Fibroblast of gingiva (primary cell): ENCODE data around the gene LRRN1.
"Not testable (repeated sequence)": the region's sequence is repeated elsewhere in the genome, so short reads cannot be mapped to it uniquely, and the experiment has no call there.

ENCODE experiments used
- DNase-seq: peaks from one replicate; pipeline ENCODE4 v3.0.0-alpha.2; 2011; ENCODE audit warnings: low read depth

Gene LRRN1

DNA sequence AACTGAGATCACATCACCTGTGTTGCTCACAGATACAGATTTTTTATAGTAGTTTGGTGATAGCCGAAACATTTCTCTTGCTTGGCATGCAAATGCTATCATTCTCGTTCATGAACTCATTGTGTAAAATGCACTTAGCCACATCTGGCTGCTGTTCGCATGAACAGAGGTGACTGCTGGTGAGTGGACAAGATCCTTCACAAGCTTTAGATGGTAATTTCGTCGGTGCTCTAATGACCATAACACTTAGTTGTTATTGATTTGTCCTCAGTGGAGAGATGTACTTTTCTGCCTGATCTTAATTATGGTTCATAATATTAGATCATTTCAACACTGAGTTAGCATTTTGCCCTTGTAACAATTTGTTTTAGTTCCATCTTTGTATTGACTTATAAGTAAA, 13.8 kb downstream of the LRRN1 start:
- DNase-seq = no peak

DNA sequence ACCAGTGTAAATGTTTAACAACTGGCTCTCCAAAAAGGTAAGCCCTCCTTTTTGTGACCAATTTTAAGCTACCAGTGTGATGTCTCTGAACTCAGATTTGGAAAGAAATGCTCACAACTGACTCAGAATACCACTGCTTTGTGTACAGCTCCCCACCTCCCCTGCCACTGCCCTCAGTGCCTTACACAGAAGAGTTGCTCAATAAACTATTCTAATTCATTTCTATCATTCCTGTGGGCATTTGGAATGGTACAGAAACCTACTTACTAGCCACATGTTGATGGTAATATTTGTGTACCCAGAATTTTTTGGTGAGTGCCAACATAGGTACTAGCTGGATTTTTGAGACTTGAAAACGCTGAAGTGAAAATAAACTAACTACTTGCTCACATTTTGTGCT, 16.0 kb downstream of the LRRN1 start:
- DNase-seq = no peak

DNA sequence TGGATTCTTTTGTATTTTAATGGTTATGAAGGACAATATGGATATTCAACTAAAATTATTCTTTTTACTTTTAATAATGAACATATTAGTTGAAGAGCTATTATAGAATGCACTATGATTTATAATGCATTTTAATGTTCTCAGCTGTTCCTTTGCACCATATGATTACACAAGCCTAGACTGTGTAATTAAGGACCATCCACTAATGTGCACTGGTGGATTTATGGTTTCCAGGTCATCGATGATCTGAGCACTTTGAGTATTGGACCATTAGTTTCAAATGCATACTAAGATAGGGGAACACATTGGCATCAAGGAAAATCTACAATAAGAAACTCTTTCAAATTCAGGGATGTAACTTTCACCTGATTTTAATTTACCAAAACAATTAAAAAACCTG, 16.8 kb downstream of the LRRN1 start:
- DNase-seq = no peak

DNA sequence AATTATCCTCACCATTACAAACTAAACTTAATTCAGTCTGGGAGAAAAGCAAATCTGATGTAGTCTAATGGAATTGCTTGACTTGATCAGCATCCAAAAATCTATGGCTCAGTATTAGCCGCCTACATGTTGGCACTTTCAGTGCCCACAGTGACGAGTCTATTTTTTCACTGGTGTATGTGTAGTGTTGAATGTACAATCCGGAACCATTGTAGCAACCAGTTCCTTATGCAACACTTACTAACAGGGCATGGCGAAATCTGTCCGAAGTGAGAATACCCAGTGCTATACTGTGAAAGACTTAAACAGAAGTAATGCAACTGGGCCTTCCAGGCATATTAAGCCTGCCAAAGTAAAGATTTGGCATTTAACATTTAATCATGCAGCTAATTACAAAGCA, 18.6 kb downstream of the LRRN1 start:
- no peak for DNase-seq

DNA sequence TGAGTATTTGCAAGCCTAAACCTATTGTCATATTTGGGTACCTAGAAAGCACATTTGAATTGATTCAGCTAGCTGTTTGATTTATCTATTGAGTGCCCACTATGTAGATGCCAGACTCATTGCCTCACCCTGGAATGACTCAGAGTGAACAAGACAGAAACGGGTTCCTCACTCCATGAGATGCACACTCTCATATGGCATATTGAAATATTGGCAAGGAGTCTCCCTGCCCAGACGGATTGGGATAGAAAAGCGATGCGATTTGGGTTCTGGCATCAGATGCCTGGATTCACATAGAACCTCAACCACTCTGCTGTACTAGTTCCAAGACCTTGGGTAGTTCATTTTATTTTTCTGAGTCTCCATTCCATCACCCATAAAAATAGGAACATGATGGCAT, 22.5 kb downstream of the LRRN1 start:
- DNase-seq = no peak

DNA sequence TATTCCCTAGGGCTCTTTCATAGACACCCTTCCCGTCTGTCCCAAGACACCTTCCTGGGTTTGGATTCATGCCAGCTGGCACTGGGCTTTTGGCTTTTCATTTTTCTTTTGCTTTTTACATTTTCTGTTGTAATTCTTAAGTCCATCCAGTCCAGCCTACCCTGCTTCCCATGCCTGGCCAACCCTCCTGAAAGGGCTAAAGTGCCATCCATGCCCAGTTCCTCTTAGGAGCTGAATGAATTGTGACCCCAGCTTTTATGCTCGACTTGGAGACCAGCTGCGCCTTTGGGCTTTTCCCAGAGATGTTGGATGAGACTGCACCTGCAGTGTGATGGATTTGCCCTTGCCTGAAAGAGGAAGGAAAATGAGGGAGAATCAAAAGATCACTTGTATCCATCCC, 25.8 kb downstream of the LRRN1 start:
- no peak for DNase-seq

DNA sequence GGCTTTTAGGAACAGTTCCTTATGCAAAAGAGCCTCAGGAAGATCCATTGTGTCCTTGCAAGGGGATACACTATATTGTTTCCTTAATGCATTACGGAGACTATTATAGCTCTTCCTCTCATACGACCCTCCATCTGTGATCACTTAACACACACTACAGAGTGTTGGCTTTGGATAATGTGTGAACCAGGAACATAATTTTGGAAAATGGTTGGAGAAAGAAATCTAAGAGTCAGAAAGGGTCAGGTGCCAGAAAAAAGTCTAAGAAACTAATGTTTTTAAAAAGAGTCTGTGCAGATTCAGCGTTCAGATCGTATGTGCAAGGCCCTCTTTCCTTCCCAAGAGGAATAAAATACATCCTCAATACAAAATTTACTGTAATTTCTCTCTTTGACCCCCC, 27.3 kb downstream of the LRRN1 start:
- no peak for DNase-seq

DNA sequence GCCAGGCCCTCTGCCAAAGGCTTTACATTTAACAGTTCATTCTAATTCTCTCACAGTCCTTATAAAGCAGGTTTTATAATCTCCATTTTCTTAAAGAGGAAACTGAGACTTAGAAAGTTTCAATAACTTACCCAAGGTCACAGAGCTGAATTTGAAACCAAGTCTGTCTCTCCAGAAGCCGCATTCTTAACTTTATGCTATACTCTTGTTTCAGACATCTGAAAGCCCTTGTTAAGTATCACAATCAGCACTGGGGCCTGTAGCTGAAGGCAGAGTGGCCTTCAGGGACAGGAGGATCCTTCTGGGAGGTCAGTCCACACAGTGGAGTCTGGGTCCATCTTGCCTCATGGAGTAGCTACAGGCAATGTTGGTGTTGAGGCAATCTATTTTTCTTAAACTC, 27.9 kb downstream of the LRRN1 start:
- DNase-seq = no peak

DNA sequence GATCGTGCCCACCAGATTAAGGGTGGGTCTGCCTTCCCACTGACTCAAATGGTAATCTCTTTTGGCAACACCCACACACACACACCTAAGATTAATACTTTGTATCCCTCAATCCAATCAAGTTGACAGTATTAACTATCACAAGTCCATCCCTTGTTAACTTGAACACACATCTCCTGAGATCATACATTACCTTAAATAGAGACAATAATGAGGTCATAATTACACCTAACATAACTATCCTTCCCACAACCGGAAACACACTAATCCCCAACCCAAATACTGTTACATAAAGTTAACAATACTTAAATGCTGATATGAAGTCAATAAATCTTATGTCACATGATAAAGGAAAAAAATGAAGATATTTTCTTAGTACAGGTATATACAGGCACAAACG, 29.2 kb downstream of the LRRN1 start:
- DNase-seq = not testable (repeated sequence)

DNA sequence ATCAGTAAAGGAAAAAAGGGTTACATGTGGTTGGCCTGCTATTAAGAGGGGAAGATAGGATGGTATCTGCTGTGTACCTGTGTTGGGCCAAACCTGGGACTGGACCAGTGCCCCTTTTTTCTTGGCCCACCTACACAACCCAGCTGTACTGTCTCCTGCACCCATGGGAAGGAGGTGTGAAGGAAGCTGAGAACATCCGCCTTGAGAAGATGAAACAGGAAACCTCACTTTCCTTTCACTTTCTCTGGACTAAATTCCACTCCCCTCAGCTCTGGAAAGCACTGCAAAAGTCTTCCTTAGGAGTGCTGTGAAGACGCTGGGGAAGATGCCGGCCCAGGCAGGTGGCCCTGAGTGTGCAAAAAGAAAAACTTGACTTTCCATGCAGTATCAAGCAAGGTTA, 37.6 kb downstream of the LRRN1 start:
- no peak for DNase-seq

DNA sequence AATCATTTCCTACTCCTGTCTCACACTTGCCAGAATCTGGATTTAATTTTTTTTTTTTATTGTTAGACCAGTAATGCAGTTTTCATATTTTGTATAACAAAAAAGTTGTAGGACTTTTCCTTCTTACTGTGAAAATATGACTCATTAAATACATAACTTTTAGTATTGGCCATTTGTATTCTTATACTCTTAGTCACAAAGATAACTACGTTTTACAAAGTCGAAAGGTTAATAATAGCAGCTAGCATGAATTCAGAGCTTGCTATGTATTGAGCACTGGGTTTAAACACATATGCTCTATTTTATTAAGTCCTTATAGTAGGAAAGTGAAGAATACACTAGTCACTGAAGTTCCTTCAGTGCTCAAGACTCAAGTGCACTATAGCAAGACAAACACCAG, 43.1 kb downstream of the LRRN1 start:
- DNase-seq = no peak

DNA sequence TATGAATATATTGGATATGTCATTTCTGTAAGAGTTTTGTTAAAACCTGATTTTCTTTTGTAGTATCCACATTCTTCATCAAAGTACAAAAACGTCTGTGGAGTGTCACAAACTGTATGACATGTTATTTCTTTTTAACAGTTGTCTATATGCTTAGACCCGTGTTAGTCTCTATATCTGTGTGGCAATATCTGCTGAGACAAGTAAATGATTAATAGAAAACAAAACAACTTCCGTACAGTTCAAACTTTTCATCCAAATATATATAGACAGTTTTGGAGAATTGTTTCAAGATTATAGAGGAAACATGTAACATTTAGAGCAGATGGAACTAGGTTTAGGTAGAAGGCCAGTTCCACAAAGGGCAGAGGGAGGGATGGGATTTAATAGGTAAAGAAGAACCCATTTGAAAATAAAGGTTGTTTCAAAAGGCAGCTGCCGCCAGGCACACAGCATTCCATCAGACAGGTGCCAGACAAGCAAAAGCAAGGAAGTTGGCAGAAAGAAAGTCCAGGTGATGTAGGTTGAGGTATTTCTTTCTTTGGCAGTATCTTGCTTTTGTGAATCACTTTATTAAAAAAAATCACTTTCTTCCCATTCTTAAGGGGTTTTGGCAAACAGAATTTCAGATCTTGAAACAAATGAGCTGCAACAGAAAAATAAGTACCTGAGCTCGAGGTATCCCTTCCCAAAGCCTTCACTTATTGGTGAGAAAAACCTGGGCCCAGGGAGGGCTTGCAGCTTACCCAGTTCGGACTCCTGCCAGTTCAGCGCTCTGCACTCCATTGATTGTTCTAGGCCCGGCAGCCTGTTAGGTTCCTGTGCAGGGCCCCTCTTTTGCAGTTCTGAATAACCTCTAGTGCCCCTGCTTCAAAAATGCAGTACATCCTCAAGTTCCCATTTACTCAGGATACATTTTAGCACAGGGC, 49.0 kb downstream of the LRRN1 start:
- no peak for DNase-seq

DNA sequence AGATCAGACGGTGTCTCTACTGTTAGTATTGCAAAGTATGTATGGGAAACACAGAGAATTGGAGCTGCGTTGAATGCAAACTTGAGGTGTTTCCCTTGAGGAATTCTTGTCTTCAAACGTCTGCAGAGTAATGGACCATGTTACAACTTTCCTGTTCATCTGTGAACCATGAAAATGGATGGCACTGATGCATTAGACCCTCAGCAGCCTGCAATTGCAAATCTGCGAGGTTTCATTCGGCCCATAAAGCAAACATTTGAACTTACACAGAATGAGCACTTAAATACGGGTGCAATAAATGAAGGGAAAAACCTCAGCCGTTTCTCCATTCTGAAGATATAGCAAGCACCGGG, 49.7 kb downstream of the LRRN1 start:
- DNase-seq = no peak

DNA sequence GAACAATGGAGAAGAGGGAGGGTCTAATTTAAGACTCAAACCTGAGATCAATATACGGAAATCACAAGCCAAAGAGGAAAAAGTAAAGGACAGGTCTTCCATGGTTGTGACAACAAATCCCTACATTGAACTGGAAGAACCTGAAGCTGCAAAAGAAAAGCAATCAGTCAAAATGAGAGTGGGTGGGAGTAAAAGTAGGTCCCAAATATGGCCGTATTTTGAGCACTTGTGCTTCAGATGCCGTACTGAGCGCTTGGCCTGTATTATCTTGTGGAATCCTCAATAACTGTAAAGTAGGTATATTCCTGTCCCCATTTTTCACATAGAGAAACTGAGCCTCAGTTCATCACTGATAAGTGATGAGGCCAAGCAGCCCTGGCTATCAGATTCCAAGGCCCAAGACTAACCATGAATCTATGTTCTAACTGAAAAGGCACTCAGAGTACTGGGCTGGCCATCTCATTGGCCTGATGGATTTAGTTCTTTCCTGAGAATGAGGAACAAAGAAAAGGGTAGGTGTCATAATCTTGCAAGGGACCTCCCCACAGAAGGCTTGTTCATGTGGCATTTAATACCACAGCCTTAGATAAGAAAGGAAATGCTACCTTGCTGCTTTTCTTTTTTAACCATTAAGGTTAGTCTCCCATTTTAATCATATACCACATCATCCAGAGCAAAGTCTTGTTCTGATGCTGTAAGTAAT, 52.5 kb downstream of the LRRN1 start:
- DNase-seq = no peak

DNA sequence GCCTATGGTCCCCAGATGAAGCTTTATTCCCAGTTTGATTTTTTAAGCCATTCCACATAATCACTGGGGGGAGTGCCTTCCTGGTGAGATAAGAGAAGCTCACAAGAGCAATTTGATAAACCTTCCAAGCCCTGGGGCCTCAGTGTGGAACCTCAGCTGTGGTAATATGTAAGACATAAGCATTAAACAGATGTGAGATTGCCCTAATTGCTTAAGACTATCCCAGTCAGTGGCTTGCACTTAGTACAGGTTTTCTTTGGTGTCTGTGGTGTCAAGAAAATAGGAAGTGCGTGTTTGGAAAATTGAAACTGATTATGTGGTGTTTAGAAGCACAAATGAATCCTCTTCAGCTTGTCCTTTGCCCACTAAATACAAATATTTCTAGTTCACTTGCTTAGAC, 54.3 kb downstream of the LRRN1 start:
- no peak for DNase-seq

DNA sequence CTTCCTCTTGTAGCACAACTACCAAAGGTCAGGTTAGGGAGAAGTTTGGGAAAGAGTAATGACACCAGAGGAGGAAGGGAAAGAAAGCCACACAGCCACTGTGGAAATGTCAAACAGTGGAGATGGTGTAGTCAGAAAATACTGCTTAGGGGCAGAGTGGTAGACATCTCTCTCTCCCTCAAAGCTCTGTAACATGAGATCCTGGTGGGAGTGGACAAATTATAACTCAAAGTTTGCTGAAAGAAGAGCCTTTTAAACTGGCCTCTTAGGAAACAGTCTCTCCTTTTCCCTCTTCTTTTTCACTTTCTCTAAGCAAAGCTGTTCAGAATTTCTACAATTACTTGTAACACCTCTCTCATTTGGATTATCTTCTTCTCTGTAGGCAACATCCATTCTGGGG, 55.8 kb downstream of the LRRN1 start:
- DNase-seq = no peak

DNA sequence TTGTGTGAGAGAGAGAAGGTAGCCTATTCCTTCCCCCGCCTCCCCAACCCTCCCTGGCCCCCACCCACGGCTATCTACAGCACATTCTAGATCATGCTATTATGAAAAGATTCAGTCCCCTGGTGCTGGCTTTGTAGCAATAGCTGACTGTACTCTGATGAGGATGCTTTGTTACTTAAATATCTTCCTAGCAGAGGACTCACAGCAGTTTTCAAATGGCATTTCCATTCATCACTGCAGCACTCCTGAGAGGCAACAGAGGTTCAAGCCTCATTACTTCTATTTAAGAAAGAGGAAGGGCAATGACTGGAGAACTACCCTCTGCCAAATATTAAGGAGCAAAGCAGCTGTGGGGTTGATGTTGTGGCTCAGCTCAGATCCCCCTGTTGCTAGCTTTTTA, 61.0 kb downstream of the LRRN1 start:
- no peak for DNase-seq

DNA sequence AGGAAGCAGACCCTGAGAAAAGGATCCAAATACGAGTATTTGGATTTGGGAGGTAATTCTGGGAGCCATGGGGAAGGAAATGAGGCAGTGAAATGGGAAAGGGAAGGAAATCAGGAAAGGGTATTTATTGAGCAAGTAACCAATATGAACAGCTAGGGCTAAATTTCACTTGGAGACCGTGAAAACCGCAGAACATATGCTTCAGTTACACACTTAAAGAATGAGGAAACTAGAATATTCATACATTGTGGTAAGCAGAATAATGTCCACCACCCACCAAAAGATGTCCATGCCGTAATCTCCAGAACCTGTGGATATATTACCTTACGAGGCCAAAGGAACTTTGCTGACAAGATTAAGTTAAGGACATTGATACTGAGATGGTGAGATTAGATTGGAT, 63.3 kb downstream of the LRRN1 start:
- DNase-seq = no peak

DNA sequence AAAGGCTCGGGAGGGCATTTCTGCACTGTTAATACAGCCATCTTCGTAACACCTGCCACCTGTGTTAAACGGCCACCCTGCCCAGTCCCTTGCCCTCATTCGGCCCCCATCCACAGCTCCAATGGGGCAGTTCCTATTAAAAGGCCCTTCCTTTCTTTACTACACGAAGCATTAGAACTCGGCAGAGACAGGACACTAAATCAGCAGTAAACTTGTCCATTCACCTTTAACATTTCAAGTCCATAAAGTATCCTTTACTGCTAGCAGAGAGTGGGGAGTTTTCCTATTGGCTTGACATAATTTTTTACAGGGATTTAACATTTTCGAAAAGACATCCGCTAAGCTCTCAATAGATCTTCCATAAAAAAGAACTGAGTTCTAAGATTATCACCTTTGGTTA, 76.3 kb downstream of the LRRN1 start:
- no peak for DNase-seq

DNA sequence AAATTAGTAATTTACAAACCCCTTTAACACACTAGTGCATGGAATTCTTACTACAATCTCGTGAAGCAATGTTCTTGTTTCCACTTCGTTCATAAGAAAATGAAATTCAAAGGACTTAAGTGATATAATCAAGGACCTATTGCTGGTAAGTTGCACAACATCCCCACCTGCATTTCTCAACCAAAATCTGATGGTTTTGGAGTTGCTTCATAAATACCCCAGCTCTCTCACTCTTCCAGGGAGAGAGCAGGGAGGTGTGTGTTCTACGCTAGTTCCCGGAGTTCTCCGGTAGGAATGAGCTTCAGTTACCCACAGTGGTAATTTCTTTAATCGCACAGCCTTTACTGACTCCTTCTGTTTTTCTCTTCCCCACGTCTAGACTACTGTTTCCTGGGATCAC, 81.8 kb downstream of the LRRN1 start:
- DNase-seq = no peak

DNA sequence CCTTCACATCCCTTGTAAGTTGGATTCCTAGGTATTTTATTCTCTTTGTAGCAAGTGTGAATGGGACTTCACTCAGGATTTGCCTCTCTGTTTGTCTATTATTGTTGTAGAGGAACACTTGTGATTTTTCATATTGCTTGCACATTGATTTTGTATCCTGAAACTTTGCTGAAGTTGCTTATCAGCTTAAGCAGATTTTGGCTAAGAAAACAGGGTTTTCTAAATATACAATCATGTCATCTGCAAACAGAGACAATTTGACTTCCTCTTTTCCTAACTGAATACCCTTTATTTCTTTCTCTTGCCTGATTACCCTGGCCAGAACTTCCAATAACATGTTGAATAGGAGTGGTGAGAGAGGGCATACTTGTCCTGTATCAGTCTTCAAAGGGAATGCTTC, 88.1 kb downstream of the LRRN1 start:
- not testable (repeated sequence) for DNase-seq

DNA sequence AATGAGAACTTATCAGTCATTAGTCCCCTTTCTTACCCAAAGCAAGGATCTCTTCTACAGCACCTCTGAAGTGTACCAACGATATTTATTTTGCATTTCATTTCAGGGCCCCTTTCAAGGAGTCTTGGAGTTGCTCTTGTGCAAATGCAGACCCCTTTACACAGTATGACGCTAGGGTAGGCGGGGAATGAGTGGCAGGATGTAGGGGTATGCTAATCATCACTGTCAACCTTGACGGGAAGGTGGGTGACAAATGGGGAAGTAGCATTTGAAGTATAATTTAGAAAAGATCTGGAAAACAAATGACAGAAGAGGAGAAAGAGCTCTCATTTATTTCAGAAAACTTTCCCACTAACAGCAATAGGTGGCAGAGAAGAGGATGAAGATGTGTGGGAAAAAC, 94.4 kb downstream of the LRRN1 start:
- no peak for DNase-seq
